ENCODE data around the gene ARHGEF7.
A peak's percentile ranks its signal among the peaks of the same experiment; 100 is the strongest.

Gene ARHGEF7

DNA sequence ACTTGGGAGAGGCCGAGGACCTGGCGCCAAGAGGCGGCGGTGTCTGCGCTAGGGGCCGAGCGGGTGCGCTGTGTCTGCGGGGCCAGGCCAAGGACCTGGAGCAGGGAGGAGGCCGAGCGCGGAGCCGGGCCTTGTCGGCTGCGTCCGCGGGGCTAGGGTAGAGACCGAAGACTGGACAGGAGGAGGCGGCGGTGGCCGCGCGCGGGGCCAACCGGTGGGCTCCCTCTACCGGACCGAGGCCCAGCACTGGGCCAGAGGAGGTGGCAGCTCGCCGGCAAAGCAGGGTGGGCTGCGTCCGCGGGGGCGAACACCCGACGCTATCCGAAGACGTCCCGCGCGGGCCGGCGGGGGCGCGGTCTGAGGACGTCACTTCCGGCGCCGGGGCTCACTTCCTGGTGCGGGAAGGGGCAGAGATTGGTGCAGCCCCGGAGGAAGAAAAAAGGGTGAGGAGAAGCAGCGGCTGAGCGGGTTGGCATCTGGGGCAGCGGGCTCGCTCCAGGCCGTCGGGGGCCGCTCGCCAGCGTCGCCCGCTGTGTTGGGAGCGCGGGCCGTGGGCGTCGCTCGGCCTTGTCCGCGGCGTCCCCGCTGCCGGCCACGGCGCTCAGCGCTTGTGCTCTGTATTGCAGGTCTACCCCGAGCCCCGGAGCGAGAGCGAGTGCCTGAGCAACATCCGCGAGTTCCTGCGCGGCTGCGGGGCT, 38.3 kb downstream of the ARHGEF7 start:
- Histone ChIP-seq H3K9me2 (replicated peaks; ENCODE audit: low read depth, low read length) (no peaks in the 10 kb centered on the region), H2AFZ (ENCODE audit: low read length) (peak overlapping the region; percentile 67), H3K4me3 (ENCODE audit: low read length, poor library complexity, severe bottlenecking) (peak overlapping the region; percentile 86), H3K4me1 (ENCODE audit: insufficient read depth, low read length, poor library complexity, severe bottlenecking) (peaks cover 42% of the 10 kb centered on the region), H3K79me2 (ENCODE audit: insufficient read depth, low read length) (peaks cover 46% of the 10 kb centered on the region), H3K9me3 (ENCODE audit: insufficient read depth, low read depth, low read length) (no peaks in the 10 kb centered on the region), H3K27me3 (ENCODE audit: insufficient read depth, low read length, poor library complexity, severe bottlenecking) (no peaks in the 10 kb centered on the region), H3K9ac (ENCODE audit: low read depth, low read length, poor library complexity, severe bottlenecking) (peak overlapping the region; percentile 84), H3K36me3 (ENCODE audit: insufficient read depth, low read length) (no peaks in the 10 kb centered on the region), H3F3A (ENCODE audit: low read depth) (no peaks in the 10 kb centered on the region), H4K20me1 (ENCODE audit: insufficient read depth, low read length, poor library complexity, severe bottlenecking) (peaks cover 44% of the 10 kb centered on the region), H3K4me2 (ENCODE audit: low read depth, low read length, poor library complexity, severe bottlenecking) (peak overlapping the region; percentile 90)
- no peak for TF ChIP-seq EZH2phosphoT487 (IDR thresholded peaks at IDR 0.05; ENCODE audit: borderline replicate concordance)
- TF ChIP-seq, protein P1, sequence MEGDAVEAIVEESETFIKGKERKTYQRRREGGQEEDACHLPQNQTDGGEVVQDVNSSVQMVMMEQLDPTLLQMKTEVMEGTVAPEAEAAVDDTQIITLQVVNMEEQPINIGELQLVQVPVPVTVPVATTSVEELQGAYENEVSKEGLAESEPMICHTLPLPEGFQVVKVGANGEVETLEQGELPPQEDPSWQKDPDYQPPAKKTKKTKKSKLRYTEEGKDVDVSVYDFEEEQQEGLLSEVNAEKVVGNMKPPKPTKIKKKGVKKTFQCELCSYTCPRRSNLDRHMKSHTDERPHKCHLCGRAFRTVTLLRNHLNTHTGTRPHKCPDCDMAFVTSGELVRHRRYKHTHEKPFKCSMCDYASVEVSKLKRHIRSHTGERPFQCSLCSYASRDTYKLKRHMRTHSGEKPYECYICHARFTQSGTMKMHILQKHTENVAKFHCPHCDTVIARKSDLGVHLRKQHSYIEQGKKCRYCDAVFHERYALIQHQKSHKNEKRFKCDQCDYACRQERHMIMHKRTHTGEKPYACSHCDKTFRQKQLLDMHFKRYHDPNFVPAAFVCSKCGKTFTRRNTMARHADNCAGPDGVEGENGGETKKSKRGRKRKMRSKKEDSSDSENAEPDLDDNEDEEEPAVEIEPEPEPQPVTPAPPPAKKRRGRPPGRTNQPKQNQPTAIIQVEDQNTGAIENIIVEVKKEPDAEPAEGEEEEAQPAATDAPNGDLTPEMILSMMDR (conservative IDR thresholded peaks at IDR 0.05; ENCODE audit: low read length), result peak; percentile 29; the same call in 1 of the 2 replicates

DNA sequence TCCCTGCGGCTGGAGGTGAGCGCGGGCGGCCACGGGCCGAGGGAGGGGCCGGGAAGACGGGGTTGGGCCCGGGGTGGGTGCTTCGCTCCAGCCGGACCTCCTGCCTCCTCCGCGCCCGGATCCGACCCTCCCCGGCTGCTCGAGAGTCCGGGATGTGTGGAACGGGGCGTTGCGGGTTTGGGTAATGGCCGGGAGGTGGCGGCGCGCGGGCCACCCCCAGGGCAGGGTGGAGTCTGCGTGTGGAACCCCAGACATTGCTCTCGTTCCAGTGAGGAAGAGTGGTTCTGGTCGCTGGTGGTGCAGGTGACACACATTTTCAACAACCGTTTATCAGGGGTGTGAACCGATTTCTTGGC, 38.8 kb downstream of the ARHGEF7 start:
- TF ChIP-seq, protein P1 (conservative IDR thresholded peaks at IDR 0.05; ENCODE audit: low read length), result 0 out of 2 replicates have a peak, but pooled peaks have one; percentile 12
- no peak for TF ChIP-seq EZH2phosphoT487 (IDR thresholded peaks at IDR 0.05; ENCODE audit: borderline replicate concordance)
- H3K4me2 ChIP-seq (ENCODE audit: low read depth, low read length, poor library complexity, severe bottlenecking), result peak overlapping the region; percentile 90
- H3K4me1 ChIP-seq (ENCODE audit: insufficient read depth, low read length, poor library complexity, severe bottlenecking), result peaks cover 44% of the 10 kb centered on the region
- H3K9ac ChIP-seq (ENCODE audit: low read depth, low read length, poor library complexity, severe bottlenecking), result peak overlapping the region; percentile 84
- H3K4me3 ChIP-seq (ENCODE audit: low read length, poor library complexity, severe bottlenecking), result peak overlapping the region; percentile 86
- H4K20me1 ChIP-seq (ENCODE audit: insufficient read depth, low read length, poor library complexity, severe bottlenecking), result peaks cover 49% of the 10 kb centered on the region
- no peaks in the 10 kb centered on the region for H3K27me3 ChIP-seq (ENCODE audit: insufficient read depth, low read length, poor library complexity, severe bottlenecking)
- peaks cover 51% of the 10 kb centered on the region for H3K79me2 ChIP-seq (ENCODE audit: insufficient read depth, low read length)
- peak overlapping the region; percentile 67 for H2AFZ ChIP-seq (ENCODE audit: low read length)
- H3F3A ChIP-seq (ENCODE audit: low read depth), result no peaks in the 10 kb centered on the region
- H3K36me3 ChIP-seq (ENCODE audit: insufficient read depth, low read length), result no peaks in the 10 kb centered on the region; the same call in 1 of the 2 replicates
- H3K9me2 ChIP-seq (replicated peaks; ENCODE audit: low read depth, low read length), result no peaks in the 10 kb centered on the region
- H3K9me3 ChIP-seq (ENCODE audit: insufficient read depth, low read depth, low read length), result no peaks in the 10 kb centered on the region

DNA sequence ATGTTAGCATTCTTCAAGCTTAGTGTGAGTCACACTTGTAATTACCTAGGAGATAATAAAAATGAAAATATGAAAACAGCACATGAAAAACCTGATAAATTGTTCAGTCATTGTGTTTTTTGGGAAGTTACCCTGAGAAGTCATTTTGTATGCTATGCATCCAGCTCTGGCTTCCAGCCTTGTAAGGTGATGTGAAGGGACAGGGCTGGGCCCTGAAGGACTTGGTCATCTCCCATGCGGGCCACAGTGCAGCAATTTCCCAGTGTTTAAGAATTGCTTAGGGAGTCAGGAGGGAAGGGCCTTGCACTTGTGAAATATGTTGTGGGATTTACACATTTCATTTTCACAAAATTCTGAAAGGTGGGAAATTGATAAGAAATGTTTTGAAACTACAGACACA, 41.3 kb downstream of the ARHGEF7 start:
- Histone ChIP-seq H3K4me1 (ENCODE audit: insufficient read depth, low read length, poor library complexity, severe bottlenecking) (peaks cover 56% of the 10 kb centered on the region), H3K79me2 (ENCODE audit: insufficient read depth, low read length) (peaks cover 76% of the 10 kb centered on the region), H3K4me2 (ENCODE audit: low read depth, low read length, poor library complexity, severe bottlenecking) (peak overlapping the region; percentile 90), H2AFZ (ENCODE audit: low read length) (no peak overlapping the region), H3K9me2 (replicated peaks; ENCODE audit: low read depth, low read length) (no peaks in the 10 kb centered on the region), H3K4me3 (ENCODE audit: low read length, poor library complexity, severe bottlenecking) (peak overlapping the region; percentile 54), H3K27me3 (ENCODE audit: insufficient read depth, low read length, poor library complexity, severe bottlenecking) (no peaks in the 10 kb centered on the region), H3K9me3 (ENCODE audit: insufficient read depth, low read depth, low read length) (no peaks in the 10 kb centered on the region), H3K36me3 (ENCODE audit: insufficient read depth, low read length) (peaks cover 21% of the 10 kb centered on the region; the same call in 1 of the 2 replicates), H3K9ac (ENCODE audit: low read depth, low read length, poor library complexity, severe bottlenecking) (no peak overlapping the region), H4K20me1 (ENCODE audit: insufficient read depth, low read length, poor library complexity, severe bottlenecking) (peaks cover 59% of the 10 kb centered on the region), H3F3A (ENCODE audit: low read depth) (no peaks in the 10 kb centered on the region)
- TF ChIP-seq EZH2phosphoT487 (IDR thresholded peaks at IDR 0.05; ENCODE audit: borderline replicate concordance), result no peak
- TF ChIP-seq, protein P1 (conservative IDR thresholded peaks at IDR 0.05; ENCODE audit: low read length), result no peak
